ENCODE measurements around the gene ZNF423. TPM values are rescaled to one million over a fixed set of nuclear protein-coding genes. Genes with fewer than 3 reads are reported as not detected.

The ZNF423 gene
- total RNA-seq, 1 experiment from 2014 or later, result 0.49 TPM

DNA sequence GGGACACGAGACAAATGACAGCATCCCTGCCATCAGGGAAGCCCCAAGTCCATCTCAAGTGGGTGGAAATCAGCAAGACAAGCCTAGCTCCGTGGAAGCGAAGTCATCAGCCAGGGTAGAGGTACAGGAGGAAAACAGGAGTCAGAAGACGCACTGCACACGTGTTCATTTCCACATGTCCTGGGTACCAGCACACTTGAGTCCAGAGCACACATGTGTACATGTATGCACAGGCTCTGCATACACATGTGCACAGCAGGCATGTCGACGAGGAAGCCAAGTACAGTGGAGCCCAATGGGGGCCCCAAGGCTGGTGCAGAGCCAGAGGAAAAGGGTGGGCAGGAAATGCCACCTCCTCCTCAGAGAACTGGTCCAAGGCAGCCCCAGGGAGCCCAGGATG is 75.9 kb downstream of the ZNF423 start:
- Histone ChIP-seq H3K27me3 (ENCODE audit: control insufficient read depth, insufficient read depth, low read length) (no peaks in the 10 kb centered on the region), H3K4me1 (ENCODE audit: control insufficient read depth, insufficient read depth, low read length) (no peaks in the 10 kb centered on the region), H3K27ac (ENCODE audit: low read length) (no peak overlapping the region), H3K36me3 (ENCODE audit: control insufficient read depth, insufficient read depth, low read length) (no peaks in the 10 kb centered on the region), H3K9me3 (ENCODE audit: control insufficient read depth, insufficient read depth, low read depth, low read length) (no peaks in the 10 kb centered on the region), H3K4me3 (ENCODE audit: low read depth in 2 of 2, low read length in 2 of 2) (no peak overlapping the region)
- ATAC-seq (no peak), DNase-seq (ENCODE audit: low read depth, low spot score) (no peak)
- POLR2A ChIA-PET, result no interaction called here
- in situ Hi-C loops (cut with HindIII; ENCODE audit: low pct_unique_long_range_greater_than_20kb, low sequenced_read_pairs), result no loop called here
- TF ChIP-seq TCF7L2 (IDR thresholded peaks at IDR 0.05; ENCODE audit: low read depth, low read length), result no peak
- no peak for TF ChIP-seq POLR2AphosphoS5 (IDR thresholded peaks at IDR 0.05; ENCODE audit: low read depth, low read length)
- no peak for TF ChIP-seq SIN3A (IDR thresholded peaks at IDR 0.05; ENCODE audit: borderline replicate concordance, insufficient read depth, low read depth, low read length)
- TF ChIP-seq REST (IDR thresholded peaks at IDR 0.05; ENCODE audit: insufficient read depth in 1 of 2, low read depth in 2 of 2, low read length in 1 of 2), result no peak
- no peak for TF ChIP-seq CTCF (IDR thresholded peaks at IDR 0.05)
- BruUV-seq (replicated peaks), result no TSS peak
- CTCF ChIA-PET, result no interaction called here
- intact Hi-C loops (cut with micrococcal nuclease; ENCODE audit: unreplicated experiment), result no loop called here

- no peak for DNase-seq (ENCODE audit: low read depth, low spot score)
- POLR2A ChIA-PET, result no interaction called here
- intact Hi-C loops (cut with micrococcal nuclease; ENCODE audit: unreplicated experiment), result no loop called here
- Histone ChIP-seq H3K9me3 (ENCODE audit: control insufficient read depth, insufficient read depth, low read depth, low read length) (no peaks in the 10 kb centered on the region), H3K4me3 (ENCODE audit: low read depth in 2 of 2, low read length in 2 of 2) (no peak overlapping the region), H3K27ac (ENCODE audit: low read length) (no peak overlapping the region), H3K27me3 (ENCODE audit: control insufficient read depth, insufficient read depth, low read length) (no peaks in the 10 kb centered on the region), H3K36me3 (ENCODE audit: control insufficient read depth, insufficient read depth, low read length) (no peaks in the 10 kb centered on the region), H3K4me1 (ENCODE audit: control insufficient read depth, insufficient read depth, low read length) (no peaks in the 10 kb centered on the region)
- TF ChIP-seq POLR2AphosphoS5 (IDR thresholded peaks at IDR 0.05; ENCODE audit: low read depth, low read length) (no peak), SIN3A (IDR thresholded peaks at IDR 0.05; ENCODE audit: borderline replicate concordance, insufficient read depth, low read depth, low read length) (no peak), REST (IDR thresholded peaks at IDR 0.05; ENCODE audit: insufficient read depth in 1 of 2, low read depth in 2 of 2, low read length in 1 of 2) (no peak), CTCF (IDR thresholded peaks at IDR 0.05) (no peak), TCF7L2 (IDR thresholded peaks at IDR 0.05; ENCODE audit: low read depth, low read length) (no peak)
- BruUV-seq (replicated peaks), result no TSS peak
- in situ Hi-C loops (cut with HindIII; ENCODE audit: low pct_unique_long_range_greater_than_20kb, low sequenced_read_pairs), result no loop called here
- no peak for ATAC-seq
- CTCF ChIA-PET, result no interaction called here
Observed at GRCh38 chr16:49778202-49778930, 77.5 kb downstream of the ZNF423 start.
